ENCODE measurements around the gene ELMO1.

DNA sequence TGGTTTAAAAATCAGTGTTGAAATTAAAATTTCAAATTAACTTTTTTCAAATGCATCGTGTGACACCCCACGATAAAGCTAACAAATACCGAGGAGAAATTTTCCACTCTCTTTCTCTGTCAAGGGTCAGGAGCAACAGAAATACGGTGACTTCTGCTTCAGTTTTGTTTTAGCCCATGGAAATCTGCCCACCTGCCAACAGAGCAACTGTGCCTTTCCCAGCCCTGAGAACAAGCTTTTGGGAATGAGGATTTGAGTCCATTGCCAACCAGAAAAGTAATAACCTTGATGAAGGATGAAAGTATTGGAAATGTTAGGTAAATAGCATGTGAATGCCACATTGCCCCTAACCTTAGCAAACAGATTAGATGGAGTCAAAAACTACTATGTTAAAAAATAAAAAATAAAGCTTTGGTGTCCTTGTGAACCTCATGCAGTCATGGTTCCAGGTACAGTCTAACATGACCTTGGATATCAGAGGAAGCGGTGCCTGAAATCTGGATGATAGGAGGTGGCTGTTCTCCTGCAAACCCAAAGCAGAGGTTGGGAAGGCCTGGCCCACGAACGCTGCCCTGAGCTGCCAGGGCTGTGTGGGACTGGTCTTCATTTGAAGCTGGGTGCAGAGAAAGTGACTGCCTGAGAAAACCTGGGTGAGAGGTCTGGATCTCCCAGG lies 296.8 kb downstream of the ELMO1 start:
- TF ChIP-seq, protein P1, sequence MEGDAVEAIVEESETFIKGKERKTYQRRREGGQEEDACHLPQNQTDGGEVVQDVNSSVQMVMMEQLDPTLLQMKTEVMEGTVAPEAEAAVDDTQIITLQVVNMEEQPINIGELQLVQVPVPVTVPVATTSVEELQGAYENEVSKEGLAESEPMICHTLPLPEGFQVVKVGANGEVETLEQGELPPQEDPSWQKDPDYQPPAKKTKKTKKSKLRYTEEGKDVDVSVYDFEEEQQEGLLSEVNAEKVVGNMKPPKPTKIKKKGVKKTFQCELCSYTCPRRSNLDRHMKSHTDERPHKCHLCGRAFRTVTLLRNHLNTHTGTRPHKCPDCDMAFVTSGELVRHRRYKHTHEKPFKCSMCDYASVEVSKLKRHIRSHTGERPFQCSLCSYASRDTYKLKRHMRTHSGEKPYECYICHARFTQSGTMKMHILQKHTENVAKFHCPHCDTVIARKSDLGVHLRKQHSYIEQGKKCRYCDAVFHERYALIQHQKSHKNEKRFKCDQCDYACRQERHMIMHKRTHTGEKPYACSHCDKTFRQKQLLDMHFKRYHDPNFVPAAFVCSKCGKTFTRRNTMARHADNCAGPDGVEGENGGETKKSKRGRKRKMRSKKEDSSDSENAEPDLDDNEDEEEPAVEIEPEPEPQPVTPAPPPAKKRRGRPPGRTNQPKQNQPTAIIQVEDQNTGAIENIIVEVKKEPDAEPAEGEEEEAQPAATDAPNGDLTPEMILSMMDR (IDR thresholded peaks at IDR 0.05): no peak
- no peak for TF ChIP-seq POLR2A (IDR thresholded peaks at IDR 0.05)

Measured in lower leg skin (tissue), 3 donors.